SIG-M5 (cell line): ENCODE data around the gene HOXA6.

ENCODE experiments used
- DNase-seq: peaks from one replicate; lab custom pipeline; 2025; lab: John Stamatoyannopoulos, UW

Gene HOXA6

DNA sequence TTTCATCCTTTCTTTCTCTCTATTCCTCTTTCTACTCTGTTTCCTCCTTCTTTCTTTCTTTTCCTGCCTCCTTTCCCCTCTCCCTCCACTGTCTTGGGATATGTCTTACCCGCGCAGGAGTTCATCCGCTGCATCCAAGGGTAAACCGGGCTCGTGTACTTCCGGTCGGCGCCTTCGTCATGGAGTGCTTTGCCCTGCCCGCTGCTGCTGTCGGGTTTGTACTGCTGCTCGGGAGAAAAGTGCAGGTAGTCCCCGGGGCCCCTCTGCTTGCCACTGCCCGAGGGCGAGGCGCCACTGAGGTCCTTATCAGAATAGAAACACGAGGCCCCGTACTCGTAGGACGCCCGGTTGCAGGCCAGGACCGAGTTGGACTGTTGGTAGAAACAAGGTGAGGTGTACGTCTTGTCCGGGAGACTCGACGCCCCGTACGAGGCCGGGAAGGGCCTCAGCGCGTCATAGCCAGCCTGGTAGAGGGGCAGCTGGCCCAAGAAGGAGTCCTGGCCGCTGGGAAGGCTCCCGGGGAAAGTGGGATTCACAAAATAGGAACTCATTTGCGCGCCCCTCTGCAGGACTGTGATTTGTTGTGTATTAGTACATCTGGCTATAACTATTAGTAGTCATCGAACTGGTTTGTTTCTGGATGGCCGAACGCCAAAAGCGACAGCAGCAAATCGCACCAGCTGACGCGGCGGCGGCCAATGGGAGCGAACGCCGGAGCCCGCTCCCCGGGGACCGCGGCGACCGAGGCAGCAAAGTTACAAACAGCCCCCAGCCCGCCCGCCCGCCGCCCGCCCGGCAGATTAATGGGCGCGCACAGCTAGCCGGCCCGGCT, at the start of gene HOXA6:
Gene HOXA6, minus strand, starts transcription at position 576 of the 832 bp plus-strand sequence. Its CDS starts 25 bp downstream, at position 551.
- no peak for DNase-seq

DNA sequence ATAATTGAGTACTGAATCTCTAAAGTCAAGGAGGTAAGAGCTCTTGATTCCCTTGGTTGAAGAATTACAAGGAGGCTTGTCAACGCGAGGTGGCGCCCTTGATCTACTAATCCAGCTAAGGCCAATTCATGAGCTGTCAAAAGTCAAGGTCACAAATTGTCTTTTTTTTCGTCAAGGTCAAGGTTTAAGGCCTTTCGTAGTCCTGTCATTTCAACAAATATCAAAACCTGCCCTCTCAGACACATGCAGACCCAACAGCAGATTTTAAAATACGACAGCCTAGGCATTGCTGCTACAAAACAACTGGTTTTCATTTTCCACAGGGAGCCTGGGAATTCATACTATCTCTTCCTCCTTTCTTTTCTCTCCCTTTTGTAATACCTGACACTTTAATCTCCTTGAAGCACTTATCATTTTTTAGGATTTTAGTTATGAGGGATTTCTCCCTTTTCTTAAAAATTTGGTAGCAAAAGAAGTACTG, 48.8 kb upstream of the HOXA6 start:
- DNase-seq, result peak; percentile 4

DNA sequence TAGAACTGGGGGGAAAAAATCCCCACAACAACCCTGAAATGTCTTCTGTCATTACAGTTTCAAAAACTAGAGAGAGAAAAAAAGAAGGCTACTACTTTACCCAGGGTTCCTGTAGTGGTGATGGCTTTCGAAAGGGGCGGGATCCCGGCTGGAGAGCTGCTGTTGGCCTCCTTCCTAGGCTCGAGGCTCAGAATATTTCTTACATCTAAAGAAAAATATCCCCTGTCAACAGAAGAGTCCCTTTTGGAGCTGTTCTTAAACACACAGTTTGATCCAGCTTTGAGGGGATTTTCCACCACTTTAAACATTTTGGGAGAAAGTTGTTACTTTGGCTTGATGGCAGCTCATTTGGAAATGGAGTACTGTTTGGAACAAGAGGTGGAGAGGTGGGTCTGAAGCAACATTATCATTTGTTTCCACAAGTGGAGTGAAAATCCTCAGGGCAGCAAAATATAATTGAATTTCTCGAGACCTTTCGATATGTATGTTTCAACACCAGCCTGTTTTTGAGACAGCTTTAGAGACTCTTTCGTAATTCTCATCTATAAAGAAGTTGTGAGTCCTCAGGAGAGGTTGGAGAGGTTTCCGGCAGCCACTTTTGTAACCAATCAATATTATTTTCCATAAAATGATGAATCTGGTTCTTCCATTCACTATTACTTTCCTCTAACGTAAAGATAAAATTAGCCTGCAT, 47.3 kb upstream of the HOXA6 start:
- no peak for DNase-seq

DNA sequence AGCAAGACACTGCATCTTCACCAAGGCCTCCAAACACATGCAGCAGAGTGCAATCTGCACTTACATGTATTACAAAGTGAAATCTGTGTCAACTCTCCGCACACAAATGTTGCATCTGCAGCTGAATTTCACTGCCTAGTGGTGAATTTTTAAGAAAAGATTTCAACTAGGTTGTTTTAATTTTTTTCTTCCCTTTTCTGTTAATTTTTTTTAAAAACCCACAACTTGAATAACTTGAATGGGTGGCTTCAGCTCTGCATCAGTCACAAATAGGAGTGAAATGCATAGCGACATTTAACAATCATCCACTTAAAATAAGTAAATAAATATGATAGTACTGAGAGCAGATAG, 46.4 kb upstream of the HOXA6 start:
- DNase-seq, result no peak

DNA sequence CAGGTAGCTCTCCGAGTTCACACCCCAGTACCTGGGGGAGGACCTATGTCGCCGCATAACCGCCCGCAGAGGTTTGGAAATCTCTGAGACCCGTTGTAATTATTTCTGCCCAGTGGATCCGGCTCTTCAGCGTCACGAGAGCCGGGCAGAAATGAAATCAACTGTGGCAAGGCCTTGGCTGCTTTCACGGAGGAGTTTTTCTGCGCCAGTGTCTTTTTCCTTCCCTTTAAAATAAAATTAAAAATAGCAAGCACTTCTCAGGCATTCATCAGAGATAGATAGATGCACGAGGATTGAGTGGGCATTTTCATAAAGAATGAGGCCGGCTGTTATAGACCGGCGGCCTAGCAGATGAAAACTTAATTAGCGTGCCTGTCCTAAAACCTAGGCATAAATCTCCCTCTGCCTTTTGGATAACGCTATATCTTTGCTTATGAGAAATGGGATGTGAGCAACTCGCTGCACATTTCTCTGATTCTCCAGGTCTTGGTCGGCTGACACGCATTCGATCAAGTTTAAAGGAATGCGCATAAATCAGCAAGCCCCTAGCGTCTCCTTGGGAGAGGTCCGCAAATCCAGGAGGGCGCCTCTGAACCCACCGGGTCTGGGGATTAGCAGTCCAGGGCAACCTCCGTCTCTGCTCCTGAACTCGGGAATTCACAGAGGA, 45.9 kb upstream of the HOXA6 start:
- DNase-seq, result no peak

DNA sequence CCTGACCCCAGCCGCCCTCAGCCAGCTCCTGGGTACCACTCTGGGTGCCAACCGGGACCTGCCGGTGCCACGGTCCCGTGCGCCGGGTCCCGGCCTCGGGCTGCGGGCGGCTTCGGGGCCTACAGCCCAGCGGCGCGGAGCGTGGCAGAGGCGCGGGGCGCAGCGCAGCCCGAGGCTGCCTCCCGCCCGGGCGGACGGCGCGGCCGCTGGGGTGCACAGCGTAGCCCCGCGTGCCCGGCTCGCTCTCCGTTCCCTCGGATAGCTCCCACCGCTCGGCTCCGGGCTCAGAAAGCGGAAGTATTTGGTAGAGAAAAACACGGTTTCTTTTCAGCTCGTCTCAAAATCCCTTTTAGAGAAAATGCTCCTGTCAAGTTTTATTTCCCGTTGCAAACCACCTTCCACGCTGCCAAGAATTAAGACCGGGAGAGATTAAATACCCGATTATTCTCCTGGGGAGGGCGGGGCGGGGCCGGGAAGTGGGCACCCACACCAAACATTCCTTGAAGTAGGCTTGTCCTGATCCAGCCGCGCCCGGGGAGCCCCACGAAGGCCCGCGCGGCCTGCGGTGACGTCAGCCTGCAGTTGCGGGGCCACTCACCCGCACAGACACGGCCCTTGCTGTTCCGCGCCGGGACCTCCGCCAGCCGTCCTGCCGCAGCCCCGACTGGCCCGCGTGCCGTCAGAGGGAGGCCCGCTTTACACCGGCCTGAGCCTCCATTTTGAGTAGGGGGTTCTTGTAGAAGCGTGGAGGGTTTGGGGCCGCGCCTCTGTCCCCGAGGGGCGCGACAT, 45.2 kb upstream of the HOXA6 start:
- DNase-seq, result no peak

DNA sequence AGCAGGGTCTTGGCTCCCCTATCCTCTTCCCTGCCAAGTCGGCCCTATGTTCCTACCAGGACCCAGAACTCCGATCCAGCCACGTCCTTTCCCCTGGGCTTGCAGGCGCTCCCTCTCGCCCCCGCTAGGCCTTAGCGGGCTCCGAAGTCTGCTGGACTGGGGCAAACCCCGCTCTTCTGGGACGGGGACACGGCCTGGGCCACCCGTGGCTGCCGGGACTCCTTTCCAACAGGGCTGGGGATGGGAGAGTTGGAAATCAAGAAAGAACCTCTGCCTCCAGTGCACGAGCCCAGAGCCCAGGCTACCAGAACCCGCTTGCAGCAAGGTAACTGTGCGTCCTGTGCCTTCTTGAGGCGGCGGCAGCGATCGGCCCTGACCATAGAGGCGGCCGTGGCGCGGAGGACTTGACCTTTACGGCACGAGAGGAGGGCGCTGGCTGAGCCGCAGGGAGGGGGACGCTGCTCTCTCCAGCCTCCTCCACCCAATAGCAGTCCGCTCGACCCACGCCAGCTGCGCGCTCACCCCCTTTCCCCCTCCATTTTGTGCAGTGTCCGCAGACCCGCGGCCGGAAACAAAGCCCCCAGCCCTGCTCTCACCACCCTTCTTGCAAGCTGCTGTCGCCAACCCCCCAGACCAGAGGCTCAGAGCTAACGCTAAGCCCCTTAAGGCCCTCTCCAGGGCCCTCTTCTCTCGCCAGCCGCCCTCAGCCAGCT, 44.4 kb upstream of the HOXA6 start:
- DNase-seq, result no peak

DNA sequence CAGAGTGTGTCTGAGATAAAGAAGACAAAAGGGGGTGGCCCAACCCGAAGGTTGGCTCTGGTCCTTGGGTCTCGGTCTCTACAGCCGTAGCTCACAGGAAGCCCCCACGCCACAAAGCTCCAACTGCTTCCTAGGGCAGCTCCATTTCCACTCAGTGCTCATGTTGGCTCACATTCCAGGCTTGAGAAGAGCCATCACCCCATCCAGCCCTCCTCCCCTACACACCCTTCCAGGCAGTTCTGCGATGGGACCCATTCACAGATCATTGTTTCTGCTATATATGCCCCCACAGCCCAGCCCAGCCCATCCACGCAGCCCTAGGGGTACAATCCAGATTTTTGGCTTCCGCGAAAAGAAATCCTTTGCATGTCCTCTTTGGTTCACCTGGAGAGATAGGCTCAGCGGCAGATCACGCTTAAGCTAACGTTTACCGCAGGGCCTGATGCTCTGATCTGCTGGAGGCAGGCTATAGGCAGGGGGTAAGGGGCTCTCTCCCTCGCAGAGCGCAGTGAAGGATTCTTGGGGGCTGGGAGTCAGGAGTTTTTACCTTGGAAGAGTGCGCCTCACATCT, 43.7 kb upstream of the HOXA6 start:
- no peak for DNase-seq

DNA sequence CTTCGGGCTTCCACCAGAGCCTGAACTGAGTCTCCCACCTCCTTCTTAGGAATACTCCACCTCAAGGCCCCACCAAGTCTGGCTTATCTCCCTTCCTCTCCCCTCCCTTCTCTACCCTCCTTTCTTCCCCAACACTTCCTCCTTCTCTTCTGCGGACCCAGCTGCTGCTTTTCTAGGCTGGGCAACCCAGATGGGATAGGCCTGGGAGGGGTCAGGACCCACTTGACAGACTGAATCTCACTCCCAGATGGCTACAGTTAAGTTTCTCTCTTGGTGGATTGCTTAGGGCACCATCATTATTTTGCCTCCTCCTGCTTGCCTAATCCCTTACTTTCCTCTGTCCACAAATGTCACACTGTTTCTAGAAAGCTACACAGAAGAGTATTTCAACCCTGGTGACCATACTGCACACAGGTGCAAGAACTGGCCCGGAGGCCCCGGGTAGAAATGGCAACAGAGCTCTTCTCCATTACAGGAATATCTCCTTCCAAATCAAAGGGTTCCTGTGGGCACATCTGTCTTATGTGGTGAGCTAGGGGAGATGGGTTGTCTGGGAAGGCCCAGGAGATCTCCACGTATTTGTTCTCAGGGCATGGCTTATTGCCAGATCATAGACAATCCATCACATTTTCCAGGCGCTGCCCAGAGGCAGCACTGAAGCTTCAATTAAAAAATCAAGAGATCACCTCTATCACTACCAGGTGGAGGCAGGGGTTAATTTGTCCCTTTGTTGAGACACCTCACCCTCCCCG, 42.6 kb upstream of the HOXA6 start:
- no peak for DNase-seq

DNA sequence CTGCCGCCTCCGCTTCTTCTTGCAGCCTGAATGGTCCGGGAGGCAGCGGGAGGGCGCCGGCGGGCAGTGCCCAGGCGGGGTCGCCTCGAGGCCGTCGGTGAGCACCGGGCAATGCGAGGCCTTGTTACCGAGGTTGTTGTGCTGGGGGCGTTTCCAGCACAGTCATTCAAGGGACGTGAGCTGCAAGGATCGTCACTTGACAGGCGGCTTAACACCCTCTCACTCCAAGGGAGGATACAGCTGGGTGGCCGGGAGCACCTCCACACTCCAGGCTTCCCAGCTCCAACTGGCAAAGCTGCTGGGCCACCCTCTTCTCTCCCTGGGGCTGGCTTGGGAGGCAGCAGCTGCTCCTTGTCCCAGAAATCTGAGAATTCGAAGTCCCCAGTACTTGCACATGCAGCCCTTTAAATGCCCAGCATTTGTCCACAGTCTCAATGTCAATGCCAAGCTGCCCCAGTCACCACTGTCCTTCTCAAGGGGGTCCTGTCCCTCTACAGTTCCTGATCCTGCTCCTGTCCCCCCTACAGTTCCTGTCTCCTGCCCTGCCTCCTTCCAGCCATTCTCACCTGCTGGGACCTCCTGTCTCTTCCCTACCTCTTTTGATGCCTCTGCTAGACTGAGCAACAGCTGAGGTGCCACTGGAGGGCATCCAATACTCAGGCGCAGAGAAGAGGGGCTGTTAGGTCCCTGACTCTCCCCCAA, 41.9 kb upstream of the HOXA6 start:
- no peak for DNase-seq

DNA sequence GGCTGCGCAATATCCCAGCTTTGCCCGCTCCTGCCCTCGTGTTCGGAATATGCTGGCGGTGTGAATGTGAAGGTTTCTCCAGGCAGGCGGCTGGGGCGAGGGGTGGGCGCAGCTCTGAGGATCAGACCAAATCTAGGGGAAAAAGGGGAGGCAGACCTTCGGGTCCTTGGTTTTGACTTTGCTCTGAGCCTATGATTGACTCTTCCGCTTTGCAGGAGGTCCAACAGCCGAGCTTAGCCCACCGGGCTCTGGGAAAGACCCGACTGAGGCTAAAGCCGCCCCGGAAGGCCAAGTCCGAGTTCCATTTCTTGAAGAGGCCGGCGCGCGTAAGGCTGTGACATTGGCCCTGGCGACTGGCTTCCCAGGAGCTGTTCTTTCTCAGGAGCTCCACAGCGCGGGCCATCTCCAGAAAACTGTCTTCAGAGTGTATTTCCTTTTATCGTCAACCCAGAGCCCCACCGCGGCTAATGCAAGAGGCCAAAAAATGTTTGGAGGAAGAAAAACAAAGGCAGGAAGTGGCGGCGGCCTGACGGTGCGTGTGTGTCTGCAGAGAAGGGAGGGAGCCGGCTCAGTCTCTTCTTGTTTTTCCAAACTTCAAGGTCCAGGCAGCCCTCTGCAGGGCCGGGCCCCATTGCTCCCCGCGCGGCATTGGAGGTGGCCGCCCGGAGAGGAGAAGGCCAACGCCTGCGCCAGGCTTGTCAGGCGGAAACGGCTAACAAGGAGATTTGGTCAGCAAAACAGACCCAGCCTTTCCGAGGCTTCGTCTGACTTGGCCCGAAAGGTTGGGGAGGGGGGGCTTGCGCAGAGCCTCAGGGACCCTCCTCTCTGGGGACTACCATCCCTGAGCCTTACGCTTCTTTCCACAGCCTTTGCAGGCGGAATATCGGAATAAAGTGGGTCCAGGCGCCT, 41.1 kb upstream of the HOXA6 start:
- DNase-seq, result no peak

DNA sequence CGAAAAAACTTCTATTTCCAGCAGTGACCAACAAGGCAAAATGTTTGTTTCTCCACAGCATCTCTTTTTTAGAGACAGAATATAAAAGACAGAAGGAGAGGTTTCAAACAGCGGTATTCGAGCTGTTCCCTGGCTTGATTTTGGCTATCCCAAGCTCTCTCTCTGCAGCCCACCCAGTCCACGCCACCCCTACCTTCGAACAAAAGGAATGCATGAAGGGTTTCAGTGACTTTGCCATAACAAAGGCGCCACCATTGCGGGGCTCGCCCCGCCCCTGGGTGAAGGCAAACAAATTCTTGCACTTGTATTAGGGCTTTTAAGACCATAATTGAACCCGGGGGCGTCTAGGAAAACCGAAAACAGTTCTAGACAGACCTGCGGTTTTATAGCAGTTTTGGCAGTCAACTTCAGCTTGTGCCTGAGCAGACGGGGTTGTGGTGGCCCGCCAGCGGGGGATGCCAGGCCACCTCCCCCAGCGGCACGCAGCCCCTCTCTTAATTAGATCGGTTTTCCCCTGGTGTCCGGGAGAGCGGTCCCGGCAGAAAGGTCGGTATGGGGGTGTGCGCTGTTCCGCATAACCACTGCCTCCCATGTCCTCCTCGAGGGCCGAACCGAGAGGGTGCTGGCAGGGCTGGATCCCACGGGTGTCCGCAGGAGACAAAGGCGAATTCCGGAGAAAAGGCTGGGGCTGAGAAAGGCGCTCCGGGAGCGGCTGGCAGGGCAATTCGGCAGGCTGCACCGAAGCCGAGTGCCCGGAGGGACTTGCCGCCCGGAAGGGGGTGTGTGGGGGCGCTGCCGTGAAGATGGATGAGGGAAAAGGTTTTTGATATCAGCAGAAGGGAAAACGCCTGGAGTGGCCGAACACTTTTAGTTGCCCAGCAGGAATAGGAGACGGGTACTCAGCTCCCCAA, 40.2 kb upstream of the HOXA6 start:
- DNase-seq, result no peak

DNA sequence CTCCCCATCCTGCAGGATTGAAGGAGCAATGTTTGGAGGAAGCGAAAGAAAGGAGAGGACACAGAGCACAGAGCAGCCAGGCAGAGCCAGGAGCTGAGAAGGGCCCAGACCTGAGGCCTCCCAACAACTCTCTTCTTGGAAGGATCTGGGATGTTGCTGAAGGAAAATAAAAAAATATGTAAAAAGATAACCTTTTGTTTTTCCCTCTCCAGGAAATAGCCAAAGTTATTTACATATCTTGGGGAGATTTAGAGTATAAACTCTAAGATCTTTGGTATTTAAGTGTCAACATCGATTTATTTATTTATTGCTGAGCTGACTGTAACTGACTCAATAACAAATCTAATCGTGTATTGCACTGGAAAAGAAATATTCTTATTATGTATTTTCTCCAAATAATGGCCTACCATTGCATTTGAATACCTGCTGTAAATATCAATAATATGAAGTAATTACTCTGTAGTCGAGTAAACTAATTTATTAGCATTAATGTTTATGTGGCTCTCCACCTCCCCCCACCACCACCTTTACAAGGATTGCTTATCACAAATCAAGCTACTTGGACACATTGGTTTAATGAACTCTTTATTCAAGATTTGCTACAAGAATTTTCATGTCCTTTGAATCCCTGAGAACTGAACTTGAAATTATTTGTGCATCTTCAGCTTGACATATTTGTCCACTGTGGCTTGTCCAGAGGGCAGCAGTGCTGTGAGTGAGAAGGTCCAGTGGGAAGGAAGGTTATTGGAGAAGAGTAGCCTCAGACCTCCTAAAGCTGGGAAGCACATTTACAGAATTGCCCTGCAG, 39.3 kb upstream of the HOXA6 start:
- DNase-seq, result no peak

DNA sequence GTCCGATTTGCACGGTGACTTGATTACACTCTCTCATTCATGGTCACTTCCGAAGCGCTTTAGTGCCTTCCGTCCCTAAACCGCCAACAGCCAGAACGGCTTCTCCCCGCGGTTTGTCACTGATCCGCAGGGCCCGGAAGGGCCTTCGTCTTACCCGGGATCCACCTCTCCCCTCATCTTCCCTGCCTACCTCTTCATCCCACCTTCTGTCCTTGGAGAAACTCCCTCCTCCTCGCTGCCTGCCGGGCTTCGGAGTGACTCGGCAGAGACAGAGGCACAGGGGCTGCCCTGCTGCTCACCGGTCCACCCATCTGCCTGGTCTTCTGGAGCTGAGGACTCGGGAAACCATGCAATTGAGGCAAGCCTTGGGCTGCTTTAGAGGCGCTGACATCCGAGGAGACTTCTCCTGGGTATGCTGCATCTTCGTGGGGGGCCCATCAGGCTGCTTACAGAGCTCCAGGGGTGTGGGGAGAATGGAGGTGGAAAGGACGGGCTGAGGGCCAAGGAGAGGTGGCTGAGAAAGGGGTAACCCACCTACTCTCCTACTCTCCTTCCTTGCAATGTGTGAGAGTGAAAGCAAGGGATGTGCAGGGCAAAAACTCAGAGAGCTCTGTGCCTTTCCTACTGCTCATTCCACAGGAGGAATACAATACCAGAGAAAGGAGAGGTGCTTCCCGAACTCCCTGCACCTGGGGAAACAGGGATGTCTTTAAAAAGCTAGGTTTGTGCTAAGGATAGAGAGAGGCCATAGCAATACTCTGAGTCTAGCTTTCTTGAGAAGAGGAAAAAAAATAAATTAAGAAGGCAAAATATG, 38.5 kb upstream of the HOXA6 start:
- DNase-seq, result no peak

DNA sequence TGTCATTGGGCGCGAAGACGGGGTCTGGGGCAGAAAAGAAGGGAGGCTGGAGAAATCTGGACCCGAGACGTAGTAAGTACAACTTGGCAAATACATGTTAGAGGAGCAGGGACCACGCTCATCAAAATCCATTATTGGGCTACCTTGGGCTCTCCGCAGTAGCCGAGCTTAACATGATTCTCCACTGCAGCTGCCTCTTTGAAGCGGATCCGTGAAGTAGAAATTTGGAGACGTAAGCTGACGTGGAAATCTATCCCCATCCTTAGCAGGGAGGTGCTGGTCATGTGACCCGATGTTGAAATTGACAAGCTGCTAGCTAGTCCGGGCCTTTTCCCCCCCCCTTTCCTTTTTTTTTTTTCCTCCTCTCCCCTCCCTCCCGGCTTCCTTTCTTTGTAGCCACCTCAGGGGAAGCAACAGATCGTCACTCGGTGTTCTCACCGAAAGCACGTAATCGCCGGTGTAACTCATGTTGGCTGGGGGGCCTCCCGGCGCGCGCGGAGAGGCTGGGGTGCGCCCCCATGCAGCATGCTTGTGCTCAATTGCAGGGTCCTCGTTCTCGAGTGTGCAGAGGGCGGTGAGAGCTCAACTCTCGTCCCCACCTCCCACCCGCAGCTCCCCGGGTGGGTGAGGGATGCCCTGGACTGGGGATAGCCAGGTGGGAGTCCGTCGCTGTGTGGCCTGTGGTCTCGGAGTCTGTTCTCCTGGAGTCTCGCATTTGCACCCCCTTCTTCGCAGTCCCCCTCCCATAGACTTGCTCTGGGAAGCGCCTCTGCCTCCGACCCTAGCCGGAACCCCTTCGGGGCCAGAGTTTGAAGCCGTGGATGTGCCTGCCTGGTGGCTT, 37.7 kb upstream of the HOXA6 start, which contains the start of gene HOXA11:
Gene HOXA11, minus strand, starts transcription at position 220 of the 841 bp plus-strand sequence. Its CDS starts 88 bp downstream, at position 132.
- DNase-seq, result no peak
